SU-DHL-6 (cell line): ENCODE measurements around the gene ZFP1.

Experiments
- EZH2phosphoT487 ChIP-seq: fragments of 200-600 bp; sonication (generic), shearing (Covaris generic); conservative IDR thresholded peaks from 2 replicates; pipeline ENCODE4 v1.6.1; 2018; ENCODE audit warnings: mild to moderate bottlenecking, antibody characterized with exemption, low read length, moderate library complexity, mixed read lengths
- TF ChIP-seq, protein P1 (sequence below): fragments of 200-600 bp; sonication (generic); IDR thresholded peaks from one replicate; pipeline ENCODE4 v1.5.1; 2017; ENCODE audit warnings: antibody characterized with exemption, mild to moderate bottlenecking, low read length, moderate library complexity; ENCODE audit not compliant: insufficient read depth, poor library complexity, severe bottlenecking

DNA sequence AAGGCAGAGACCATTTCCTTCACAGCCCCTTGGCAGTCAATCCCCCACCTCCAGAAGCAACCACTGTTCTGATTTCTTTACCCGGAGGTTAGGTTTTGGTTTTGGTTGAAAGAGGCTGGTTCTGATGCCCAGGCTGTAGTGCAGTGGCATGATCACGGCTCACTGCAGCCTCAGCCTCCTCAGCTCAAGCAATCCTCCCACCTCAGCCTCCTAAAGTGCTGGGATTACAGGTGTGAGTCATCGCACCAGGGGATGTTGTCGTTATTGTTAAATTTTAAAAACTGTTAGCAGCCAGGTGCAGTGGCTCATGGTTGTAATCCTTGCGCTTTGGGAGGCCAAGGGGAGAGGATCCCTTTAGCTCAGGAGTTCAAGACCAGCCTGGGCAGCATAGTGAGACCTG lies 61.6 kb downstream of the ZFP1 start:
- TF ChIP-seq, protein P1, sequence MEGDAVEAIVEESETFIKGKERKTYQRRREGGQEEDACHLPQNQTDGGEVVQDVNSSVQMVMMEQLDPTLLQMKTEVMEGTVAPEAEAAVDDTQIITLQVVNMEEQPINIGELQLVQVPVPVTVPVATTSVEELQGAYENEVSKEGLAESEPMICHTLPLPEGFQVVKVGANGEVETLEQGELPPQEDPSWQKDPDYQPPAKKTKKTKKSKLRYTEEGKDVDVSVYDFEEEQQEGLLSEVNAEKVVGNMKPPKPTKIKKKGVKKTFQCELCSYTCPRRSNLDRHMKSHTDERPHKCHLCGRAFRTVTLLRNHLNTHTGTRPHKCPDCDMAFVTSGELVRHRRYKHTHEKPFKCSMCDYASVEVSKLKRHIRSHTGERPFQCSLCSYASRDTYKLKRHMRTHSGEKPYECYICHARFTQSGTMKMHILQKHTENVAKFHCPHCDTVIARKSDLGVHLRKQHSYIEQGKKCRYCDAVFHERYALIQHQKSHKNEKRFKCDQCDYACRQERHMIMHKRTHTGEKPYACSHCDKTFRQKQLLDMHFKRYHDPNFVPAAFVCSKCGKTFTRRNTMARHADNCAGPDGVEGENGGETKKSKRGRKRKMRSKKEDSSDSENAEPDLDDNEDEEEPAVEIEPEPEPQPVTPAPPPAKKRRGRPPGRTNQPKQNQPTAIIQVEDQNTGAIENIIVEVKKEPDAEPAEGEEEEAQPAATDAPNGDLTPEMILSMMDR = no peak
- no peak for TF ChIP-seq EZH2phosphoT487
